GM12891 (cell line): Measurements from ENCODE around the gene CNOT2.

Source experiments
- PAX5 ChIP-seq: IDR thresholded peaks from 2 replicates; pipeline ENCODE4 v1.6.1; 2011; ENCODE audit warnings: low read length, moderate library complexity, mild to moderate bottlenecking; ENCODE audit not compliant: insufficient read depth, severe bottlenecking
- POLR2A ChIP-seq: IDR thresholded peaks from 2 replicates; pipeline ENCODE4 v1.6.1; 2011; ENCODE audit warnings: low read depth, low read length, control low read depth
- POLR2AphosphoS5 ChIP-seq: IDR thresholded peaks from 2 replicates; pipeline ENCODE4 v1.6.1; 2011; ENCODE audit warnings: low read depth, low read length, control low read depth
- POU2F2 ChIP-seq: IDR thresholded peaks from 2 replicates; pipeline ENCODE4 v1.6.1; 2011; ENCODE audit warnings: low read depth, mild to moderate bottlenecking, control low read depth, low read length, moderate library complexity
- SPI1 ChIP-seq: IDR thresholded peaks from 2 replicates; pipeline ENCODE4 v1.6.1; 2011; ENCODE audit warnings: low read depth, low read length, control low read depth
- TAF1 ChIP-seq: IDR thresholded peaks from 2 replicates; pipeline ENCODE4 v1.6.1; 2011; ENCODE audit warnings: low read depth, low read length, control low read depth

DNA sequence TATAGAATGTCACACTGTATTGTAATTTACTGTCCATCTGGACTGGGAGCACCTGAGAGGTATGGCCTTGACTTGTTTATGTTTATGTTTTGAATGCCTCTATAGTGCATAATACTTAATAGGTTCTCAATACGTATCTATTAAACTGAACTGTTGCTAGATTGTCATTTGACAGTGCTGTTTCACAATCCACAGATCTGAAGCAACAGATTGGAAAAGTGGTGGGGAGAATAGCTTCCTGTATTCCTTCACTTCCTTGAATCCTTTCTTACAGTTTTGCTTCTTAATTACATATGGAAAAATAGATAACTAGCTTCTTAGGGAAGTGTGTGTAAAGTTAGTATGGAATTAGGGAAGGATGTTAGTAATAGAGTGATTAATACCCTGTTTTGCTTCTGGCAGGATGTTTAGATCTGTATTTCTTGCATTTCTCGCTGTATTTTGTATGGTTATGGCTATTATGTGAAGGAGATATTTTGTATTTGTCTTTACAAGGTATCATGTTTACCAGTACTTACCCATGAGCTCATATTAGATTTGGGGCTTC is 4.5 kb downstream of the CNOT2 start:
- TF ChIP-seq POLR2AphosphoS5 (no peak), TAF1 (no peak), POLR2A (no peak), SPI1 (no peak), PAX5 (no peak), POU2F2 (no peak)
